ENCODE measurements around the gene PHF10. TPM values are rescaled to one million over a fixed set of nuclear protein-coding genes. Genes with fewer than 3 reads are reported as not detected.

The PHF10 gene
- total RNA-seq, 2 donors from 2014 or later, result 27.8 to 33.0 TPM

DNA sequence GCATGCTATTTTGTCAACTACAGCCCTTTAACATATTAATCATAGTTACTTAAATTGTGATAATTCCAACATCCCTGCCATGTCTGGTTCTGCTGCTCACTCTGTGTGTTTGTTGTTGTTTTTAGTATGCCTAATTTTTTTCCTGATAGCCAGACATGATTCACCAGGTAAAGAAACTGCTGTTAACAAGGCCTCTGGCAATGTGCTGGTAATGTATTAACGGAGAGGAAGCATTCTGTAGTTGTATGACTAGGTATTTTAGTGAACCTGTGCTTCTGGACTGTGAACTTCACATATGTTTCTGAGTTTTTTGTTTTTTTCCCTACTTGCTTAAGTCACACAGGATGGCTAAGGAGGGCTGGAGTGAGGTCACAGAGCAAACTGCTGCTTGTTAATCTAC lies 22.3 kb upstream of the PHF10 start:
- H3K27me3 ChIP-seq, result no peaks in the 10 kb centered on the region
- H3K27ac ChIP-seq, result no peak overlapping the region
- no peaks in the 10 kb centered on the region for H3K36me3 ChIP-seq (replicated peaks in 1 of 2; ENCODE audit: insufficient read depth in 1 of 2, low read depth in 2 of 2)
- WGBS, 2 donors, result 87 to 88% methylated on average over 1 of the region's 1 CpG
- TF ChIP-seq, protein P1, sequence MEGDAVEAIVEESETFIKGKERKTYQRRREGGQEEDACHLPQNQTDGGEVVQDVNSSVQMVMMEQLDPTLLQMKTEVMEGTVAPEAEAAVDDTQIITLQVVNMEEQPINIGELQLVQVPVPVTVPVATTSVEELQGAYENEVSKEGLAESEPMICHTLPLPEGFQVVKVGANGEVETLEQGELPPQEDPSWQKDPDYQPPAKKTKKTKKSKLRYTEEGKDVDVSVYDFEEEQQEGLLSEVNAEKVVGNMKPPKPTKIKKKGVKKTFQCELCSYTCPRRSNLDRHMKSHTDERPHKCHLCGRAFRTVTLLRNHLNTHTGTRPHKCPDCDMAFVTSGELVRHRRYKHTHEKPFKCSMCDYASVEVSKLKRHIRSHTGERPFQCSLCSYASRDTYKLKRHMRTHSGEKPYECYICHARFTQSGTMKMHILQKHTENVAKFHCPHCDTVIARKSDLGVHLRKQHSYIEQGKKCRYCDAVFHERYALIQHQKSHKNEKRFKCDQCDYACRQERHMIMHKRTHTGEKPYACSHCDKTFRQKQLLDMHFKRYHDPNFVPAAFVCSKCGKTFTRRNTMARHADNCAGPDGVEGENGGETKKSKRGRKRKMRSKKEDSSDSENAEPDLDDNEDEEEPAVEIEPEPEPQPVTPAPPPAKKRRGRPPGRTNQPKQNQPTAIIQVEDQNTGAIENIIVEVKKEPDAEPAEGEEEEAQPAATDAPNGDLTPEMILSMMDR (IDR thresholded peaks at IDR 0.05), result no peak
- no peak for TF ChIP-seq POLR2A (IDR thresholded peaks at IDR 0.05)
- no peak overlapping the region for H3K4me3 ChIP-seq
- ATAC-seq (no peak), DNase-seq (no peak)
- peaks cover 11% of the 10 kb centered on the region for H3K4me1 ChIP-seq
- intact Hi-C loops (cut with DNase I), result no loop called here
- H3K9me3 ChIP-seq, result no peaks in the 10 kb centered on the region

DNA sequence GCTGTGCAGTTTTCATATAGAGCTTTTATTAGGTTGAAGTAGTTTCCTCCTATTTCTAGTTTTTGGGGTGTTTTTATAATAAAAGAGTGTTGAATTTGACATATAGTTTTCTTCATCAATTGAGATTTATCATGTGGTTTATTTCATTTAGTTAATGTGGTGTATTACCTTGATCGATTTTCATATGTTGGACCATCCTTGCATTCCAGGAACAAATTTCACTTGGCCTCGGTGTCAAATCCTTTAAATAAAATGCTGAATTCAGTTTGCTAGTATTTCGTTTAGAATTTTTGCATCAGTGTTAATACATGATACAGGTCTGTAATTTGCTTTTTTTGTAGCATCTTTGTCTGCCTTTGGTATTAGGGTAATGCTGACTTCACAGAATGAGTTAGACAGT lies 21.1 kb upstream of the PHF10 start:
- ATAC-seq (no peak), DNase-seq (no peak)
- Histone ChIP-seq H3K9me3 (no peaks in the 10 kb centered on the region), H3K27ac (no peak overlapping the region), H3K27me3 (no peaks in the 10 kb centered on the region), H3K4me1 (peaks cover 6% of the 10 kb centered on the region), H3K36me3 (replicated peaks in 1 of 2; ENCODE audit: insufficient read depth in 1 of 2, low read depth in 2 of 2) (no peaks in the 10 kb centered on the region), H3K4me3 (no peak overlapping the region)
- no peak for TF ChIP-seq POLR2A (IDR thresholded peaks at IDR 0.05)
- TF ChIP-seq, protein P1 (IDR thresholded peaks at IDR 0.05), result no peak
- WGBS, 2 donors, result 82 to 89% methylated on average over 3 of the region's 3 CpGs
- intact Hi-C loops (cut with DNase I), result no loop called here

DNA sequence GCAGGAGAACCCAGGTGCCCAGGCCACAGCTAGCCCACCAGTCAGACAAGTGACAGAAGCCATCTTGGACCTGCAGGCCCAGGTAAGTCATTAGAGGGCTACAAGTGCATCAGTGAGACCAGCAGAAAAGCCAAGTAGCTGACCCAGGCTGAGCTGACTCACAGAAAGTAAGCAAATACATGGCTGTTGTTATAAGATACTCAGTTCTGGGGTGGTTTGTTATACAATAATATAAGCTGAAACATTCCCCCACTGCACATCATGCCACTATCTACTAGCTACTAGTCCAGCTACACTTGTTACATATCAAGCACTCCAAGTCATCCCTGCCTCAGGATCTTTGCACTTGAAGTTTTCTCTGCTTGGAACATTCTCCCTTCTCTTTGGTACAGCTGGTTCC lies 17.0 kb upstream of the PHF10 start:
- intact Hi-C loops (cut with DNase I), result no loop called here
- Histone ChIP-seq H3K4me1 (no peaks in the 10 kb centered on the region), H3K27ac (no peak overlapping the region), H3K9me3 (no peaks in the 10 kb centered on the region), H3K36me3 (replicated peaks in 1 of 2; ENCODE audit: insufficient read depth in 1 of 2, low read depth in 2 of 2) (no peaks in the 10 kb centered on the region), H3K4me3 (no peak overlapping the region), H3K27me3 (no peaks in the 10 kb centered on the region)
- no peak for TF ChIP-seq POLR2A (IDR thresholded peaks at IDR 0.05)
- TF ChIP-seq, protein P1 (IDR thresholded peaks at IDR 0.05), result no peak
- ATAC-seq, result no peak
- DNase-seq, result no peak

DNA sequence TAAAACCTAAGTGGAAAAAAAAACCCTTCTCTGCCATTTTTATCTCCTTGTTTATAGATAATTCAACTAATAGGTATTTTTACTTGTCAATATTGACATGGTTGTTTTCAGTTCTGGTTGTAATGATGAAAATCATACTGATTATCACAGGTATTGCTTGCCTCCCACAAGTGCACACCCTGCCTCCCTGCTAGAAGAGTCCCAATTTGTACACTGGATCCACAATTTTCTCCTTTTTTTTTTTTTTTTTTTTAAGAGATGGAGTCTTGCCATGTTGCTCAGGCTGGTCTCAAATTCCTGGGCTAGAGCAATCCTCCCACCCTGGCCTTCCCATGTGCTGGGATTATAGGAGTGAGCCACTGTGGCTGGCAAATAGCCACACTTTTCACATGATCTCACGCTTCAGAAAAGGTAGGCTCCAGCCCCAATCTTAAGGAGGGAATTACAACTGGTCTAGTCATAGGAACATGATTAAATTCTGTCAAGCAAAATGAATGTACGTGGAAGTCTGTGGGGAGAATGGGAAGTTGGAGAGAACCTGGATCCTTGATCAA lies 14.8 kb upstream of the PHF10 start:
- 82 to 88% methylated on average over 2 of the region's 2 CpGs for WGBS, 2 donors
- H3K27me3 ChIP-seq, result no peaks in the 10 kb centered on the region
- no peaks in the 10 kb centered on the region for H3K9me3 ChIP-seq
- intact Hi-C loops (cut with DNase I), result no loop called here
- no peak overlapping the region for H3K27ac ChIP-seq
- TF ChIP-seq, protein P1 (IDR thresholded peaks at IDR 0.05), result no peak
- TF ChIP-seq POLR2A (IDR thresholded peaks at IDR 0.05), result no peak
- no peaks in the 10 kb centered on the region for H3K4me1 ChIP-seq
- H3K36me3 ChIP-seq (replicated peaks in 1 of 2; ENCODE audit: insufficient read depth in 1 of 2, low read depth in 2 of 2), result no peaks in the 10 kb centered on the region
- DNase-seq (no peak), ATAC-seq (no peak)
- H3K4me3 ChIP-seq, result no peak overlapping the region

DNA sequence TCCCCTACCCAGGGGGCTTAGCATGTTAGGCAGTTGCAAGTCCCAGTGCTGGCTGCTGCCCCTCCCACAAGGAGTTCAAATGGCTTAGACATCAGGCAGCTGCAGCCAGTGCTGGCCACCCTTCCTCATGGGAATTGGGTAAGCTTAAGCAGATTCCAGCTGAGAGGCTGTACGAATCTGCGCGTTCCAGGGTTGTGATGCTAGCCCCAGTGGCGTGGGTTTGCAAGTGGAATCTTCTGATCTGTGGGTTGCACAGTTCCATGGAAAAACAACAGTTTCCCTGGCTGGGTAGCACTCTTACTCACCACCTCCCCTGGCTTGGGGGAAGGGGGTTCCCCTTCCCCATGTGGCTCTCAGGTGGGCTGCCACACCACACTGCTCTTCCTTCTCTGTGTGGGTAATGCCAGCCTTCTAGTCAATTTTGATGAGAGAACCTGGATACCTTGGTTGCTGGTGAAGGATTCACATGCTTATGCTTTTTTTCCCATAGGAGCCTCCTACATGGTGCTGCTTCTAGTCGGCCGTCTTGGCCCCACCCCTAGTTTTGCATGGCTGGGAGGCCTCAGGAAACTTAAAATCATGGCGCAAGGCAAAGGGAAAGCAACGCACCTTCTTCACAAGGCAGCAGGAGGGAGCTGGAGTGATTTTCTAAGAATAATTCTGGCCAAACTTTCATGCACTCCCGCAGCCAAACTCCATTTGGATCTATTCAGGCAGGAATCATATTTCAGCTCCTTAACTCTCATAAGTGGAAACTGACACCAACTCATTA lies 14.1 kb upstream of the PHF10 start:
- DNase-seq (no peak), ATAC-seq (no peak)
- TF ChIP-seq, protein P1 (IDR thresholded peaks at IDR 0.05), result no peak
- TF ChIP-seq POLR2A (IDR thresholded peaks at IDR 0.05), result no peak
- Histone ChIP-seq H3K9me3 (no peaks in the 10 kb centered on the region), H3K4me1 (no peaks in the 10 kb centered on the region), H3K27me3 (no peaks in the 10 kb centered on the region), H3K27ac (no peak overlapping the region), H3K36me3 (replicated peaks in 1 of 2; ENCODE audit: insufficient read depth in 1 of 2, low read depth in 2 of 2) (no peaks in the 10 kb centered on the region), H3K4me3 (no peak overlapping the region)
- 80 to 82% methylated on average over 9 of the region's 9 CpGs for WGBS, 2 donors
- intact Hi-C loops (cut with DNase I), result no loop called here
